Stimulated activated CD8-positive, alpha-beta memory T cell treated with anti-CD3 and anti-CD28 coated beads, Interleukin-15, amount 100 ng/mL, for 1 hour (primary cell): ENCODE data around the gene GRPEL1.
"Not testable (repeated sequence)": the region's sequence is repeated elsewhere in the genome, so short reads cannot be mapped to it uniquely, and the experiment has no call there.

ENCODE experiments used
- DNase-seq: peaks from one replicate; pipeline ENCODE4 v3.0.0-alpha.2; 2020; ENCODE audit warnings: low read depth

GRPEL1 gene

GRCh38 chr4:7067452-7068278, at the start of gene GRPEL1:
Gene GRPEL1 (minus strand): TSS chr4:7068064. CDS start chr4:7068032, 32 bp downstream.
- DNase-seq = peak; percentile 100

- no peak for DNase-seq
Observed at GRCh38 chr4:7116705-7117104, 48.8 kb upstream of the GRPEL1 start.

- DNase-seq = no peak
Observed at GRCh38 chr4:7115557-7116340, 47.9 kb upstream of the GRPEL1 start.

GRCh38 chr4:7112656-7113055, 44.8 kb upstream of the GRPEL1 start:
- no peak for DNase-seq

- DNase-seq = no peak
Observed at GRCh38 chr4:7111441-7111840, 43.6 kb upstream of the GRPEL1 start.

GRCh38 chr4:7110546-7110945, 42.7 kb upstream of the GRPEL1 start:
- no peak for DNase-seq

GRCh38 chr4:7109169-7109568, 41.3 kb upstream of the GRPEL1 start:
- no peak for DNase-seq

GRCh38 chr4:7108660-7109059, 40.8 kb upstream of the GRPEL1 start:
- no peak for DNase-seq

GRCh38 chr4:7108046-7108625, 40.3 kb upstream of the GRPEL1 start:
- no peak for DNase-seq

GRCh38 chr4:7107166-7107905, 39.5 kb upstream of the GRPEL1 start:
- no peak for DNase-seq

GRCh38 chr4:7105276-7105675, 37.4 kb upstream of the GRPEL1 start:
- DNase-seq = no peak

GRCh38 chr4:7104366-7105031, 36.6 kb upstream of the GRPEL1 start:
- no peak for DNase-seq

- DNase-seq = no peak
Observed at GRCh38 chr4:7103607-7104365, 35.9 kb upstream of the GRPEL1 start.

- peak; percentile 55 for DNase-seq
Observed at GRCh38 chr4:7103031-7103606, 35.3 kb upstream of the GRPEL1 start.

- not testable (repeated sequence) for DNase-seq
Observed at GRCh38 chr4:7102516-7102909, 34.6 kb upstream of the GRPEL1 start.

- no peak for DNase-seq
Observed at GRCh38 chr4:7101692-7102515, 34.0 kb upstream of the GRPEL1 start.

- no peak for DNase-seq
Observed at GRCh38 chr4:7096236-7096635, 28.4 kb upstream of the GRPEL1 start.

GRCh38 chr4:7095611-7096155, 27.8 kb upstream of the GRPEL1 start:
- no peak for DNase-seq

- no peak for DNase-seq
Observed at GRCh38 chr4:7094916-7095315, 27.1 kb upstream of the GRPEL1 start.
